ENCODE data around the gene ST14. TPM values are rescaled to one million over a fixed set of nuclear protein-coding genes. Genes with fewer than 3 reads are reported as not detected.

The ST14 gene
- total RNA-seq, 2 donors from 2014 or later = 17.5 to 21.7 TPM

GRCh38 chr11:130178441-130179339 lies 19.1 kb downstream of the ST14 start:
- peaks cover 5% of the 10 kb centered on the region for H3K9me3 Mint-ChIP-seq
- Histone ChIP-seq H3K4me3 (ENCODE audit: low read length) (no peak overlapping the region), H3K27ac (ENCODE audit: low read depth, low read length) (no peak overlapping the region), H3K4me1 (ENCODE audit: control insufficient read depth, insufficient read depth, low read length) (peaks cover 4% of the 10 kb centered on the region), H3K9ac (ENCODE audit: extremely low read depth, low read length, poor library complexity, severe bottlenecking) (no peak overlapping the region), H3K9me3 (ENCODE audit: control insufficient read depth, low read length) (no peaks in the 10 kb centered on the region), H3K27me3 (ENCODE audit: control insufficient read depth, insufficient read depth, low read length, poor library complexity, severe bottlenecking) (no peaks in the 10 kb centered on the region), H3K36me3 (ENCODE audit: control insufficient read depth, insufficient read depth, low read length) (no peaks in the 10 kb centered on the region)
- H3K27ac Mint-ChIP-seq = no peak overlapping the region
- no peaks in the 10 kb centered on the region for H3K27me3 Mint-ChIP-seq (ENCODE audit: insufficient read depth)
- H3K4me1 Mint-ChIP-seq = peaks cover 7% of the 10 kb centered on the region
- H3K4me3 Mint-ChIP-seq = no peak overlapping the region
- H3K36me3 Mint-ChIP-seq (ENCODE audit: low read depth) = no peaks in the 10 kb centered on the region
- 87 to 94% methylated on average over 14 to 16 of the region's 16 CpGs for WGBS, 2 experiments (ENCODE audit: insufficient coverage in 1 of 2, insufficient read length in 1 of 2)
- no peak for TF ChIP-seq CTCF (conservative IDR thresholded peaks at IDR 0.05)
- no peak for DNase-seq

DNA sequence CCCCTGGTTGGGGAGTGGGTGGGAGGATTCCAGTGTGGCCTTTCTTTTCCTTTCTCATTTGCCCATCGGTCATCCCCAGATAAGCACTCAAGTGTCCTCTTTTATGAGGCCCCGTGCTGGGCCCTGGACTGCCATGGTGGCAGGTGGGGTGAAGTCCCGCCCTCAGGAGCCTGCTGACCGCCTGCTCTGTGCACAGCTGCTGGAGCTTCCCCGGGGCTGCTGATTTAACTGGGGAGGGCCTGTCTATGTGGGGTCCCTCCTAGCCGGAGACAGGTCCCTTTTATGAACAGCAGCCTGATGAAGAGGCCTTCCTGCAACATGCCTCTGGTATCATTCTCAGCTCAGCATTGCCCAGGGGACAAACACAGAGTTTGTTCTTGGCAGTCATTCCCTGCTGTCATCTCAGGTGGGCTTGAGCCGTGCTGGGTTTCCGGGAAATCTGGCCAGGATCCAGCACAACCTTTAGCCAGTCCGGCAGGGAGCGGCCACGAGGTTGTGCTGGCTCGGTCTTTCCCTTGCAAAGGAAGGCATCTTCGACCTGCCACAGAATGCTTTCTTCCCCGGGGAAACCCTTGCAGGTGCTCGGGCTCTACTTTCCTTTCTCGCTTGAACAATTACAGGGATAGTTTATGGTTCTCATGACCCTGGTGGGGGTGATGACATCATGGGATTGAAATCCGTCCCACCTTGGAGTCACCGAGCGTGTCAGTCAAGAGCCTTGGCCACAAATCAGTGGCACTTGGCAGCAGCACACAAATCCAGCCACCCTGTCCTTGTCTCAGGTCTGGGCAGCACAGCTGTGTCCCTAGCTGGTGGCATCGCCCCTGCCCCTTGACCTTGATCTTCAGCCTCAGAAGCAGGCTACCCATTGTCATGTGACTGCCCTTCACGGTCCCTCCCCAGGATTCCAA lies 20.1 kb downstream of the ST14 start:
- no peak overlapping the region for H3K27ac Mint-ChIP-seq
- no peak for DNase-seq
- Histone ChIP-seq H3K9me3 (ENCODE audit: control insufficient read depth, low read length) (no peaks in the 10 kb centered on the region), H3K27ac (ENCODE audit: low read depth, low read length) (no peak overlapping the region), H3K27me3 (ENCODE audit: control insufficient read depth, insufficient read depth, low read length, poor library complexity, severe bottlenecking) (no peaks in the 10 kb centered on the region), H3K9ac (ENCODE audit: extremely low read depth, low read length, poor library complexity, severe bottlenecking) (no peak overlapping the region), H3K4me1 (ENCODE audit: control insufficient read depth, insufficient read depth, low read length) (peaks cover 4% of the 10 kb centered on the region), H3K4me3 (ENCODE audit: low read length) (no peak overlapping the region), H3K36me3 (ENCODE audit: control insufficient read depth, insufficient read depth, low read length) (no peaks in the 10 kb centered on the region)
- H3K4me3 Mint-ChIP-seq = no peak overlapping the region
- WGBS, 2 experiments (ENCODE audit: insufficient coverage in 1 of 2, insufficient read length in 1 of 2) = 92 to 97% methylated on average over 9 to 21 of the region's 21 CpGs
- H3K4me1 Mint-ChIP-seq = peaks cover 7% of the 10 kb centered on the region
- no peak for TF ChIP-seq CTCF (conservative IDR thresholded peaks at IDR 0.05)
- H3K9me3 Mint-ChIP-seq = peaks cover 5% of the 10 kb centered on the region
- no peaks in the 10 kb centered on the region for H3K36me3 Mint-ChIP-seq (ENCODE audit: low read depth)
- no peaks in the 10 kb centered on the region for H3K27me3 Mint-ChIP-seq (ENCODE audit: insufficient read depth)

- no peak overlapping the region for H3K4me3 Mint-ChIP-seq
- H3K27me3 Mint-ChIP-seq (ENCODE audit: insufficient read depth) = no peaks in the 10 kb centered on the region
- H3K9ac ChIP-seq (ENCODE audit: extremely low read depth, low read length, poor library complexity, severe bottlenecking) = no peak overlapping the region
- peaks cover 4% of the 10 kb centered on the region for H3K4me1 ChIP-seq (ENCODE audit: control insufficient read depth, insufficient read depth, low read length)
- no peaks in the 10 kb centered on the region for H3K36me3 Mint-ChIP-seq (ENCODE audit: low read depth)
- H3K27me3 ChIP-seq (ENCODE audit: control insufficient read depth, insufficient read depth, low read length, poor library complexity, severe bottlenecking) = no peaks in the 10 kb centered on the region
- H3K4me1 Mint-ChIP-seq = peaks cover 7% of the 10 kb centered on the region
- TF ChIP-seq CTCF (conservative IDR thresholded peaks at IDR 0.05) = no peak
- no peaks in the 10 kb centered on the region for H3K9me3 Mint-ChIP-seq
- H3K27ac Mint-ChIP-seq = no peak overlapping the region
- DNase-seq = no peak
- WGBS, 2 experiments (ENCODE audit: insufficient coverage in 1 of 2, insufficient read length in 1 of 2) = 81 to 94% methylated on average over 2 to 4 of the region's 4 CpGs
- no peaks in the 10 kb centered on the region for H3K9me3 ChIP-seq (ENCODE audit: control insufficient read depth, low read length)
- H3K27ac ChIP-seq (ENCODE audit: low read depth, low read length) = no peak overlapping the region
- H3K36me3 ChIP-seq (ENCODE audit: control insufficient read depth, insufficient read depth, low read length) = no peaks in the 10 kb centered on the region
- H3K4me3 ChIP-seq (ENCODE audit: low read length) = no peak overlapping the region
Observed at GRCh38 chr11:130180491-130180890, 20.9 kb downstream of the ST14 start.
